NB4 (cell line): ENCODE measurements around the gene EVC2.

Experiments used
- DNase-seq: peaks from one replicate; pipeline ENCODE4 v3.0.0; 2010; ENCODE audit warnings: low read depth
- H3K4me3 ChIP-seq: one replicate; pipeline ENCODE4 v1.5.1; 2011; ENCODE audit warnings: mild to moderate bottlenecking, low read depth, low read length, moderate library complexity
- CTCF ChIP-seq: IDR thresholded peaks from one replicate; pipeline ENCODE4 v1.5.1; 2012; ENCODE audit warnings: low read depth, low read length
- MAX ChIP-seq: IDR thresholded peaks from 2 replicates; pipeline ENCODE4 v1.6.1; 2011; ENCODE audit warnings: low read depth, low read length
- MYC ChIP-seq: IDR thresholded peaks from 2 replicates; pipeline ENCODE4 v1.6.1; 2011; ENCODE audit warnings: low read depth, low read length
- POLR2A ChIP-seq: IDR thresholded peaks from 2 replicates; pipeline ENCODE4 v1.6.1; 2011; ENCODE audit warnings: mild to moderate bottlenecking; ENCODE audit not compliant: insufficient read length; ENCODE audit errors: extremely low read depth

The EVC2 gene

GRCh38 chr4:5755679-5756078 is 47.3 kb upstream of the EVC2 start:
- DNase-seq = no peak
- no peak overlapping the region for H3K4me3 ChIP-seq
- TF ChIP-seq MAX (no peak), MYC (no peak), POLR2A (no peak), CTCF (no peak)

GRCh38 chr4:5755161-5755560 is 46.8 kb upstream of the EVC2 start:
- TF ChIP-seq MAX (no peak), POLR2A (no peak), MYC (no peak), CTCF (no peak)
- H3K4me3 ChIP-seq = no peak overlapping the region
- no peak for DNase-seq

GRCh38 chr4:5754529-5754881 is 46.1 kb upstream of the EVC2 start:
- TF ChIP-seq MYC = no peak
- TF ChIP-seq CTCF = no peak
- TF ChIP-seq POLR2A = no peak
- TF ChIP-seq MAX = no peak
- H3K4me3 ChIP-seq = no peak overlapping the region
- DNase-seq = no peak

- peak; percentile 23 for DNase-seq
- no peak overlapping the region for H3K4me3 ChIP-seq
- TF ChIP-seq MYC = no peak
- no peak for TF ChIP-seq POLR2A
- no peak for TF ChIP-seq MAX
- TF ChIP-seq CTCF = no peak
Measured at GRCh38 chr4:5753766-5754528, 45.6 kb upstream of the EVC2 start.

- DNase-seq = no peak
- no peak overlapping the region for H3K4me3 ChIP-seq
- TF ChIP-seq POLR2A (no peak), MAX (no peak), CTCF (no peak), MYC (no peak)
Measured at GRCh38 chr4:5753366-5753765, 45.0 kb upstream of the EVC2 start.
